Measurements from ENCODE around the gene TSPEAR.
"Not testable (repeated sequence)": the region's sequence is repeated elsewhere in the genome, so short reads cannot be mapped to it uniquely, and the experiment has no call there.

The TSPEAR gene

DNA sequence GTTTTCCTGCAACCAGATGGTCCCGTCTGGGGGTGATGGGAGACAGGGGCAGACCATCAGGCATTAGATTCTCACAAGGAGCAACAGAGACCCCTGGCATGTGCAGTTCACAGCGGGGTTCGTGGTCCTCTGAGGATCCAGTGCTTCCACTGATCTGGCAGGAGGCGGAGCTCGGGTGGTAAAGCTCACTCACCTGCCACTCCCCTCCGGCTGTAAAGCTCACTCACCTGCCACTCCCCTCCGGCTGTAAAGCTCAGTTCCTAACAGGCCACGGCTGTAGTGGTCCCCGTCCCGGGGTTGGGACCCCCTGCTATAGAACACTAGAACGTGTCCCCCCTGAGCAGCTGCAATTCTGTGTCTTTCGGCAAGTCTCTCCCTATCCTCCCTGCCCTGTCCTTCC, 9.8 kb downstream of the TSPEAR start:
- no peak for DNase-seq (ENCODE audit: low spot score)
- in situ Hi-C loops (cut with MboI; ENCODE audit: low sequenced_read_pairs, unreplicated experiment), result no loop called here
- no peak for TF ChIP-seq CTCF (IDR thresholded peaks at IDR 0.05; ENCODE audit: borderline replicate concordance, control extremely low read depth, extremely low read depth, insufficient read depth, missing control alignments)

- in situ Hi-C loops (cut with MboI; ENCODE audit: low sequenced_read_pairs, unreplicated experiment), result no loop called here
- no peak for TF ChIP-seq CTCF (IDR thresholded peaks at IDR 0.05; ENCODE audit: borderline replicate concordance, control extremely low read depth, extremely low read depth, insufficient read depth, missing control alignments)
Measured at GRCh38 chr21:44701023-44701400, 10.4 kb downstream of the TSPEAR start.

GRCh38 chr21:44700101-44701022, 11.0 kb downstream of the TSPEAR start:
- no peak for TF ChIP-seq CTCF (IDR thresholded peaks at IDR 0.05; ENCODE audit: borderline replicate concordance, control extremely low read depth, extremely low read depth, insufficient read depth, missing control alignments)
- DNase-seq (ENCODE audit: low spot score), result no peak
- in situ Hi-C loops (cut with MboI; ENCODE audit: low sequenced_read_pairs, unreplicated experiment), result no loop called here

More at GRCh38 chr21:44701023-44701400, 10.4 kb downstream of the TSPEAR start:
- DNase-seq (ENCODE audit: low spot score), result no peak

DNA sequence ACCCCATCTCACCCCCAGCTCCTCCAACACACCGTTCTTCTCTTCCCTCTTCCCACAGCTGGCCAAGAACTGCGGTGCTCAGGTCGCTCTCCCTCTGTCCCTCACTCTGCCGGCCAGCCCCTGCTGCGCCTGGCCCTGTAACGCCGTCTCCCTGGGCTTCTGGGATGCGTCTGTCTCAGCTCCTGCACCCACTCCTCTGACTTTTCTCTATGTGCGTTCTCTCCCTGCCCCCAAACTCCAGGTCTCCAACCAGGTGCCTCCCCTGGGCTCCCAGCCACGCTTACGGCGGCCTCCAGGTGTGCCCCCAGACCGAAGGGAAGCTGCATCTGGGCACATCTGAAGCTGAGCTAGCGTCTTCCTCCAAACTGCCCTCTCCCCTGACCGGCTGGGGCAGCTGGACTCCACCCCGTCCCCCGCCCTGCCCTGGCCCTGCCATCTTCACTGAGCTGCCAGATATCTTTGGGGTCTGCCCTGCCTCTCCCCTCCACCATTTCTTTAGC, 11.8 kb downstream of the TSPEAR start:
- TF ChIP-seq CTCF (IDR thresholded peaks at IDR 0.05; ENCODE audit: borderline replicate concordance, control extremely low read depth, extremely low read depth, insufficient read depth, missing control alignments), result no peak
- no peak for DNase-seq (ENCODE audit: low spot score)
- in situ Hi-C loops (cut with MboI; ENCODE audit: low sequenced_read_pairs, unreplicated experiment), result no loop called here

DNA sequence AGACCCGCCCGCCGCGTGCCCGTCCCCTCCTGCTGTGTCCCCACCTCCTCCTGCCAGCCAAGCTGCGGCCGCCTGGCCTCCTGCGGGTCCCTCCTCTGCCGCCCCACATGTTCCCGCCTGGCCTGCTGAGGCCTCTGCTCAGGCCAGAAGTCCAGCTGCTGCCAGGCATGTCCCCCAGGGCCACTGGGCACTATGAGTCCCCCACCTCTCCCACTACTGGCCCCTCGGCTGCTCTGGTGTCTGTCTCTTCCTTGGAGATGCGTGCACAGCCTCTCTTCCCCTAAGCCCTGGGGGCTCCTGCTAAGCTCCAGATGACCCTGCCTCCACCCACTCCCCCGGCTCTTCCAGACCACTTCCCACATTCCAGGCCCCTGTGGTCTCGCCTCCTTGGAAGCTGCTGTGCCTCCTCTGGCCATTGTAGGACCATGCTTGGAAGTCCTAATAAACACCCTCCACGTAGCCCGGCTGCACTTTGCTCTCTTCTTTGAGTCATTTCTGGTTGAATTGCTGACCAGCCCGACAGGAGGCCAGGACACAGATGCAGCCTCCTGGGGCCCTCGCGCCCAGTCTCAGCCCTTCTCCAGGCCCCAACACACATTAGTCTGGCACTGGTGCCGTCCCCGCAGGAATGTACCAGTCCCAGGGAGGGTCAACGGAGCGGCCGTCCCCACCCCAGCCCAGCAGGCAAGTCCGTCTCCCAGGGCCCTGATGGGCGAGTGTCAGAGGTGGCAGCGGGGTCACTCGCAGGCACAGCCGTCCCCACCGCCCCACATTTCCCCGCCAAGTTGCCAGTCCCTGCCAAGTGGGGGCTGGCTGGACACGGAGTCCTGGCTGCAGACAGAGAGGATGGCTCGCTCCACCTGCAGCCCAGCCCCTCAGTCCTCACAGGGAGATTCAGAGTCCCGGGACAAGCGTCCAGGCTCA, 13.3 kb downstream of the TSPEAR start:
- no peak for DNase-seq (ENCODE audit: low spot score)
- in situ Hi-C loops (cut with MboI; ENCODE audit: low sequenced_read_pairs, unreplicated experiment), result no loop called here
- TF ChIP-seq CTCF (IDR thresholded peaks at IDR 0.05; ENCODE audit: borderline replicate concordance, control extremely low read depth, extremely low read depth, insufficient read depth, missing control alignments), result no peak

DNA sequence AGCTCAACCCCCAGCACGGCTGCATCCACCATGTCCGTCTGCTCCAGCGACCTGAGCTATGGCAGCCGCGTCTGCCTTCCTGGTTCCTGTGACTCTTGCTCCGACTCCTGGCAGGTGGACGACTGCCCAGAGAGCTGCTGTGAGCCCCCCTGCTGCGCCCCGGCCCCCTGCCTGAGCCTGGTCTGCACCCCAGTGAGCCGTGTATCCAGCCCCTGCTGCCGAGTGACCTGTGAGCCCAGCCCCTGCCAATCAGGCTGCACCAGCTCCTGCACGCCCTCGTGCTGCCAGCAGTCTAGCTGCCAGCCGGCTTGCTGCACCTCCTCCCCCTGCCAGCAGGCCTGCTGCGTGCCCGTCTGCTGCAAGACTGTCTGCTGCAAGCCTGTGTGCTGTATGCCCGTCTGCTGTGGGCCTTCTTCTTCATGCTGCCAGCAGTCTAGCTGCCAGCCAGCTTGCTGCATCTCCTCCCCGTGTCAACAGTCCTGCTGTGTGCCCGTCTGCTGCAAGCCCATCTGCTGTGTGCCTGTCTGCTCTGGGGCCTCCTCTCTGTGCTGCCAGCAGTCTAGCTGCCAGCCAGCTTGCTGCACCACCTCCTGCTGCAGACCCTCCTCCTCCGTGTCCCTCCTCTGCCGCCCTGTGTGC, 14.1 kb downstream of the TSPEAR start, which contains the start of gene KRTAP10-12:
Gene KRTAP10-12 (plus strand): TSS at position 1 of the 639 bp plus-strand sequence. CDS start 30 bp downstream, at position 31.
- DNase-seq (ENCODE audit: low spot score); in situ Hi-C loops (cut with MboI; ENCODE audit: low sequenced_read_pairs, unreplicated experiment): not testable (repeated sequence)

Measured in GM13976 (cell line).